NB4 (cell line): ENCODE measurements around the gene MYO10.

Experiments used
- MYC ChIP-seq: IDR thresholded peaks from 2 replicates; pipeline ENCODE4 v1.6.1; 2011; ENCODE audit warnings: low read depth, low read length
- POLR2A ChIP-seq: IDR thresholded peaks from 2 replicates; pipeline ENCODE4 v1.6.1; 2011; ENCODE audit warnings: mild to moderate bottlenecking; ENCODE audit not compliant: insufficient read length; ENCODE audit errors: extremely low read depth
- TF ChIP-seq, protein P1 (sequence below): IDR thresholded peaks from one replicate; pipeline ENCODE4 v1.5.1; 2012; ENCODE audit warnings: low read depth, low read length
- TF ChIP-seq, protein P2 (sequence below): IDR thresholded peaks from 2 replicates; pipeline ENCODE4 v1.6.1; 2011; ENCODE audit warnings: low read depth, low read length

- TF ChIP-seq, protein P1, sequence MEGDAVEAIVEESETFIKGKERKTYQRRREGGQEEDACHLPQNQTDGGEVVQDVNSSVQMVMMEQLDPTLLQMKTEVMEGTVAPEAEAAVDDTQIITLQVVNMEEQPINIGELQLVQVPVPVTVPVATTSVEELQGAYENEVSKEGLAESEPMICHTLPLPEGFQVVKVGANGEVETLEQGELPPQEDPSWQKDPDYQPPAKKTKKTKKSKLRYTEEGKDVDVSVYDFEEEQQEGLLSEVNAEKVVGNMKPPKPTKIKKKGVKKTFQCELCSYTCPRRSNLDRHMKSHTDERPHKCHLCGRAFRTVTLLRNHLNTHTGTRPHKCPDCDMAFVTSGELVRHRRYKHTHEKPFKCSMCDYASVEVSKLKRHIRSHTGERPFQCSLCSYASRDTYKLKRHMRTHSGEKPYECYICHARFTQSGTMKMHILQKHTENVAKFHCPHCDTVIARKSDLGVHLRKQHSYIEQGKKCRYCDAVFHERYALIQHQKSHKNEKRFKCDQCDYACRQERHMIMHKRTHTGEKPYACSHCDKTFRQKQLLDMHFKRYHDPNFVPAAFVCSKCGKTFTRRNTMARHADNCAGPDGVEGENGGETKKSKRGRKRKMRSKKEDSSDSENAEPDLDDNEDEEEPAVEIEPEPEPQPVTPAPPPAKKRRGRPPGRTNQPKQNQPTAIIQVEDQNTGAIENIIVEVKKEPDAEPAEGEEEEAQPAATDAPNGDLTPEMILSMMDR, result no peak
- TF ChIP-seq POLR2A (no peak), MYC (no peak)
- TF ChIP-seq, protein P2, sequence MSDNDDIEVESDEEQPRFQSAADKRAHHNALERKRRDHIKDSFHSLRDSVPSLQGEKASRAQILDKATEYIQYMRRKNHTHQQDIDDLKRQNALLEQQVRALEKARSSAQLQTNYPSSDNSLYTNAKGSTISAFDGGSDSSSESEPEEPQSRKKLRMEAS, result no peak
These were observed 141.7 kb downstream of the MYO10 start for GRCh38 chr5:16794269-16794913.
